GM03348 (cell line): ENCODE measurements around the gene CPB2.

Experiments
- DNase-seq: peaks from one replicate; pipeline ENCODE4 v3.0.0; 2012; ENCODE audit warnings: low spot score

Gene CPB2

DNA sequence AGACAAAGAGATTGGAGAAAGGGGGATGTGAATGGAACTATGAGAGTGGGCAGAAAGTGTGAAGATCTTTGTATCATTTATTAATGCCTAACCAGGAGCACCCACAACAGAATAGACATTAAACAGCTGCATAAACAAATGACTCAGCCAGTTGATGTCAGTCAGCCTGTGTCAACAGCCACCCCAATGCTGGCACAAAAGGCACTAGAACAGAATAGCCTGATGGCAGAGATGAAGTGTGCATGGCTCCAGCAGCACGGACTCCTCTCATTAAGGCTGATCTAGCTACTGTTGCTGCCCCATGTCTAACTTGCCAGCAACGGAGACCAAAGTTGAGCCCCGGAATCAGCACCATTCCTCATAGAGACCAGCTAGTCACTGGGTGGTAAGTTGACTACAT is 7.8 kb downstream of the CPB2 start:
- no peak for DNase-seq

DNA sequence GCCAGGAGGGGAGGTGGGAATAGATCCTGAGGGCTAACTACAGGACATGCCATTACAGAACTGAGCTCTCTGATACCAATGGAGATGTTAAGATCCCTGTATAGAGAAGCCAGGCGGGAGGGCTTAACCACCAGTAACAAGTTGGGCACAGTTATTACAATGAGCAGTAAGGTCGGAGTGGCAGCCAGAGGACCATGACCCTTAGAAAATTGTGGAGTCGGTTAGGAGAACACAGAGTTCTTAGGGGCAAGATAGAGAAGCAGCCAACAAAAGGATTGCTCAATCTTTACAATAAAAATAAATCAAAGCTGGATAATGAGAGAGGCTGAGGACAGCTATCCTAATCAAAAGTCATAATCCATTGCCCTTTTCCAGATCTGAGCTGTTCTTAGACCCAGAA is 10.4 kb downstream of the CPB2 start:
- DNase-seq = no peak

GRCh38 chr13:46088821-46089562 is 15.8 kb downstream of the CPB2 start:
- DNase-seq = no peak

DNA sequence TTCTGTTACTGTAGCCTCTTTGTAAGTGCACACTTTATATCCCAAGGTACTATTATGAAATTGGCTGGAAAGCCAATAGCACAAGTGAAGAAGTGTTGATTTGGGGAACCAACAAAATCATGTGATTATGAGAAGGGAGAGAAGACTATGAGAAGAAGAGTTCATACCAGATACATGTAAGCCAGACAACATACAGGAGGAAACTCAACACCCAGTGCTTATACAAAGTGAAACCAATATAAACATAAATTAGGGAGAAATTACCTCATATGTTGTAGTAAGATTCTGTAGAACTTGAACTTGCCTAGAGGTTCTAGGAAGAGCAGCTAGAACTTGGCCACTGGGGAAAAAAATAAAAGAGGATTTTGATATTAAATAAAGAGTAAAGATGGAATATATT is 17.4 kb downstream of the CPB2 start:
- no peak for DNase-seq

- DNase-seq = no peak
Measured at GRCh38 chr13:46086985-46087384, 17.8 kb downstream of the CPB2 start.

DNA sequence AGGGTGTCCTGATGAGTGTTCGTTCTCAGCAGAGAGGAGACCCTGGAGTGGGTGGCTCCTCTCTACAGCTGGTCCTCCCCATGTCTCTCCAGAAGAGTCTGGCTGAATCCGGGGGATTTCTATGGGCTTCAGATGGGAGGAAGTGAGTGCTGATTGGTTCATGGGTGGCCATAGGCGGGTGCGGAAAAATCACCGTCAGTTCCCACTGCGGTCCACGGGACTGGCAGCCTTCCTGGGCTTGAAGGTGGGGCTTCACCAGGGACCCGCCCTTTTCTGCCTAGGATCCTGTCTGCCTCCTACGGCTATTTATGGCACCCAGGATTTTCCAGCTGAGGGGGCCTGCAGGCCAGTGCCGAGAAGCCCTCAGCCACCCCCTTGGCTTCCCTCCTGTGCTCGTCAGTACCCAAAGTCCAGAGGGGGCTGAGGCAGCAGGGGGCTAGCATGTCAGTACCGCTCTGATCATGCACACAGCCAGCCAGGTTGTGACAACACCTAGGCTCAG is 18.4 kb downstream of the CPB2 start:
- no peak for DNase-seq

- no peak for DNase-seq
Measured at GRCh38 chr13:46085737-46086136, 19.1 kb downstream of the CPB2 start.

DNA sequence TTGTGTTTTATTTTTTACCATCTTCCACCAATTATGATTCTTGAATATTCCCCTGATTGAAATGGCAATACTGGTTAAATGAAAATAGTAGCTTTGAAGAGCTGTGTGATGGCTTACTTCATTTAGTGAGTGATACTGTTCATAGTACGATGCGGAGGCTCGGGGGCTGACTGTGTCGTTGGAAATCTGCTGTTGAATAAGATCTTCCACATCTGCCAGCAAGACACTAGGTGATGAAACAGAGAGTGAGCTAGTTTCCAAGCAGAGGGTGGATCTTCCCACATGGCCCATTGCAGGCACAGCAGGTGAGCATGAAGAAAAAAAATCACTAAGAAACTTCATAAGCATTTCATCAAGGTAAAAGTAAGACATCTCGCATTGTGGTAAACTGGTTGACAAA is 22.5 kb downstream of the CPB2 start:
- no peak for DNase-seq

- no peak for DNase-seq
Measured at GRCh38 chr13:46079770-46080169, 25.1 kb downstream of the CPB2 start.

GRCh38 chr13:46077265-46077664 is 27.6 kb downstream of the CPB2 start:
- DNase-seq = no peak

GRCh38 chr13:46076827-46077226 is 28.0 kb downstream of the CPB2 start:
- DNase-seq = no peak

GRCh38 chr13:46075811-46076210 is 29.0 kb downstream of the CPB2 start:
- DNase-seq = no peak

- no peak for DNase-seq
Measured at GRCh38 chr13:46071590-46072249, 33.1 kb downstream of the CPB2 start.

GRCh38 chr13:46063292-46063691 is 41.5 kb downstream of the CPB2 start:
- DNase-seq = no peak

DNA sequence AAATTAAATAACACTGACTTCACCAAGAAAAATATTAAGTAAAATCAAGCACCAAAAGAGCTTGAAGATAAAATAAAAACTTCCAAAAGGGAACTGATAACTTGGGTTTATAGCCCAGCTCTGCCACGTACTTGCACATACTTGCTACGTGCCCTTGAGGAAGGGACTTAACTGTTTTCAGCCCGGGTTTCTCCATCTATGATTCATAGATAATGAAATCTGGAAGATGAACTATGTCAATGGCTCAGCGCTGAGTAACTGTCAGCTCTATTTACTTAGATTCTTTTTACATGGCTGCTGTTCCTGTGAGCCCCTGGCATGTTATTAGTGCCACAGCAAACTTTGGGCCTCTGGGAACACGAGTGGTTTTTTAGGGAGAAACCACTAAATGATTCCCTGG is 42.6 kb downstream of the CPB2 start:
- no peak for DNase-seq

GRCh38 chr13:46059405-46059804 is 45.4 kb downstream of the CPB2 start:
- no peak for DNase-seq

DNA sequence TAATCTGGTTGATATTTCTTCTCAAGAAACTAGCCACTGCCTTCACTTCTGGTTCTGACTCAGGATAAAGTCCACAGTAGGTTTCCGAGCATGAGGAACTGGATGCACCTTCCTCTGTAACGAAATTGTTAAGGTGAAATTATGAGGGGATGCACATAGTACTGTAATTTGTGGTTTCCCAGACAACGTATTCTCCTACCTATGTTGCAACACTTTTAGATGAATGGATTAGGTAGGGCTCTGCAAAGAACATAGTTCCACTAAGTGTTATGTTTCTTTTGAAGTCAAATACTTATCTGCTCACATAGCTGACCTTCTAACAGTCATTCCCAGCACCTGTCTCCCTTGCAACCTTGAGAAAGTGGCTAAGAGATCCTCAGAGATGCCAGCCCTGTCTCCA is 46.6 kb downstream of the CPB2 start:
- no peak for DNase-seq

- DNase-seq = peak; percentile 21
Measured at GRCh38 chr13:46057256-46058015, 47.4 kb downstream of the CPB2 start.

- DNase-seq = no peak
Measured at GRCh38 chr13:46053162-46054012, 51.4 kb downstream of the CPB2 start.

DNA sequence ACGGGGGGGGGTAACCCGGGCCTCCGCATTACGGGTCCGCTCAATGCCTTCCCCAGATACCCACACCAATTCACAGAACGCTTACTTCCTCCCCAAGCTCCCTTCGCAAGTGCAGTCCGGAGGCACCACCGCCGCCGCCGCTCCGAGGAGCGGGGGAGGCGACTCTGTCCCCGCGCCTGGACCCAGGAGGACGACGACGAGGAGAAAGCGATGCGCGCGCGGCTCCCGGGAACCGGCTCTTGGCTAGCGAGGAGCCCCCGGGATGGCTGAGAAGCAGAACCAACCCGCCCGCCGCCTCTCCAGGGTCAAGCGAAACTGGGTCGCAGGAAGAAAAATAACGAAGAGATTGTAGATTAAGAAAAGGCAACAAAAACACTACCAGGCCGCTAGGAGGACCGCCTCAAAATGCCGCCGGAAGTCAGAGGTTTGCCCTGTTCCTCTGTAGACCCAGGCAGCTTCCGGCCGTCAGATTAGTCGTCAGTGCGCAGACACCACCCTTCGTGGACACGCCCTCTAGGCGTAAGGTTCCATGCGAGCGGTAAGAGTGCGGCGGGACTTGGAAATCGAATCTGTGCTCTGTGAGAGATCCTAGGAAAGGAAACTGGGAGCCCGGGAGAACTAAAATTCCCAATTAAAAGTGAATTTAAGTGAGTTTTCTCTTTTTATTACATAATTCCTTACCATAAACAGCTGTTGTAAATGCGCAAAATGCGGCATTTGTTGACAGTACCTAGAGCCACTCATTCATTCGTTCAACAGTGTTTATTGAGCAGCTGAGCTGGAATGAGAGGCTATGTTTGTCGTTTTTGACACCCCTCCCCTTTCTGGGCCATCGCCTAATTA is 52.3 kb downstream of the CPB2 start, which contains the start of gene ZC3H13:
ZC3H13 (minus strand) TSS at position 428 of the 843 bp plus-strand sequence. CDS start 7,239 bp downstream, outside the sequence.
- peak; percentile 95 for DNase-seq

DNA sequence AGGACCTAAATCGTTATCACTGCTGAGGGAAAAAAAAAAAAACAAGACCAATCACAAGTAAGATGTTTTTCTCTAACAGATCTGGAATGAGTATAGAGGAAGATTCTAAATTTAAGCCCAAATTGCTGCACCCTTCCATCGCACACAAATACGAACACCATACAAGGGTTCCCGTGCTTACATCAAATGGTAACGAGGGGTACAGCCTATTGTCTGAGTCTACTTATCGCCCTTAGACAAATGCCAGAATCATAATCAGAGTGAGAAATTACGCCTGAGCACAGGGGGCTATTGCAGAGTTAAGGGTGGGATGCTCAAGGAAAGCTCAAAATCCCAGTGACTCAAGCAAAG is 52.9 kb downstream of the CPB2 start:
- DNase-seq = no peak
